Tibial artery (tissue), 4 donors: ENCODE measurements around the gene ID2.

Experiments used
- DNase-seq, 2 donors: peaks; one replicate each; pipeline ENCODE4 v3.0.0-alpha.2; 2019
- H3K27ac ChIP-seq, 2 donors: fragments of 200-600 bp; sonication (generic) in 1 of 2; 1 replicate in 1 of 2; 2 replicates in 1 of 2; pipeline ENCODE4 v1.5.1; 2018 to 2019; ENCODE audit warnings: mild to moderate bottlenecking in 1 of 2
- H3K27me3 ChIP-seq, 2 donors: fragments of 200-600 bp; sonication (generic) in 1 of 2; one replicate each; pipeline versions ENCODE4 v1.5.1 to v1.6.0; 2016 to 2019
- H3K36me3 ChIP-seq, 3 donors: fragments of 200-600 bp; sonication (generic) in 2 of 3; one replicate each; pipeline ENCODE4 v1.5.1; 2016 to 2019; ENCODE audit warnings: mild to moderate bottlenecking in 2 of 3
- H3K4me1 ChIP-seq, 4 donors: fragments of 200-600 bp; sonication (generic) in 2 of 4; 1 replicate in 3 of 4; 2 replicates in 1 of 4; pipeline ENCODE4 v1.5.1; 2016 to 2019
- H3K4me3 ChIP-seq, 2 donors: fragments of 200-600 bp; sonication (generic) in 1 of 2; 1 replicate in 1 of 2; 2 replicates in 1 of 2; pipeline ENCODE4 v1.5.1; 2018 to 2019; ENCODE audit warnings: mild to moderate bottlenecking in 2 of 2
- H3K9me3 ChIP-seq, 3 donors: fragments of 200-600 bp; sonication (generic) in 1 of 3; one replicate each; pipeline ENCODE4 v1.5.1; 2016 to 2019
- intact Hi-C: fragments of 100-400 bp; cut with DNase I; formaldehyde crosslinking; loops from one replicate; pipeline ENCODE4 v1.15.0; 2023; ENCODE audit warnings: low total_unique reads
- TF ChIP-seq, protein P1 (sequence below), 2 experiments: fragments of 200-600 bp in 1 of 2; fragments of 450-650 bp in 1 of 2; IDR thresholded peaks; one replicate each; pipeline ENCODE4 v1.5.1; 2017 to 2019; ENCODE audit warnings: antibody characterized with exemption in 2 of 2, mild to moderate bottlenecking in 1 of 2, moderate library complexity in 1 of 2

ID2 gene

DNA sequence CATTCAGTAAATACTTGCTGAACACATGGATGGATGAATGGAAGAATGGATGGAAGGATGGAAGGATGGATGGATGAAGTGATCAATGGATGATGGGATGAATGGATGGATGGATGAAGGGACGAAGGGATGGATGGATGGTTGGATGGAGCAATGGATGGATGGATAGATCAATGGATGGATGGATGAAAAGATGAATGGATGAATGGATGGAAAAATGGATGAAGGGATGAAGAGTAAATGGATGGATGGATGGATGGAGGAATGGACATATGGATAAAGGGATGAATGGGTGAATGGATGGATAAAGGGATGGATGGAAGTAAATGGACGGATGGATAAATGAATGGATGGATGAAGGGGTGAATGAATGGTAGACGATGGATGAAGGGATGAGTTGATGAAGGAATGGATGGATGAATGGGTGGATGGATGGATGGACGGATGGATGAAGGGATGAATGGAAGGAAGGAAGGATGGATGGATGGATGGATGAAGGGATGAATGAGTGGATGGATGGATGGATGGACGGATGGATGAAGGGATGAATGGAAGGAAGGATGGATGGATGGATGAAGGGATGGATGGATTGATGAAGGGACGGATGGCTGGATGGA lies 13.9 kb upstream of the ID2 start:
- no peak for DNase-seq
- peaks cover 0 to 9% (median 0%) of the 10 kb centered on the region in 4 donors for H3K4me1 ChIP-seq
- no peaks in the 10 kb centered on the region for H3K9me3 ChIP-seq
- TF ChIP-seq, protein P1, sequence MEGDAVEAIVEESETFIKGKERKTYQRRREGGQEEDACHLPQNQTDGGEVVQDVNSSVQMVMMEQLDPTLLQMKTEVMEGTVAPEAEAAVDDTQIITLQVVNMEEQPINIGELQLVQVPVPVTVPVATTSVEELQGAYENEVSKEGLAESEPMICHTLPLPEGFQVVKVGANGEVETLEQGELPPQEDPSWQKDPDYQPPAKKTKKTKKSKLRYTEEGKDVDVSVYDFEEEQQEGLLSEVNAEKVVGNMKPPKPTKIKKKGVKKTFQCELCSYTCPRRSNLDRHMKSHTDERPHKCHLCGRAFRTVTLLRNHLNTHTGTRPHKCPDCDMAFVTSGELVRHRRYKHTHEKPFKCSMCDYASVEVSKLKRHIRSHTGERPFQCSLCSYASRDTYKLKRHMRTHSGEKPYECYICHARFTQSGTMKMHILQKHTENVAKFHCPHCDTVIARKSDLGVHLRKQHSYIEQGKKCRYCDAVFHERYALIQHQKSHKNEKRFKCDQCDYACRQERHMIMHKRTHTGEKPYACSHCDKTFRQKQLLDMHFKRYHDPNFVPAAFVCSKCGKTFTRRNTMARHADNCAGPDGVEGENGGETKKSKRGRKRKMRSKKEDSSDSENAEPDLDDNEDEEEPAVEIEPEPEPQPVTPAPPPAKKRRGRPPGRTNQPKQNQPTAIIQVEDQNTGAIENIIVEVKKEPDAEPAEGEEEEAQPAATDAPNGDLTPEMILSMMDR (IDR thresholded peaks at IDR 0.05): no peak
- intact Hi-C loops: no loop called here
- H3K36me3 ChIP-seq: no peaks in the 10 kb centered on the region
- no peaks in the 10 kb centered on the region for H3K27me3 ChIP-seq
- no peak overlapping the region for H3K4me3 ChIP-seq
- no peak overlapping the region for H3K27ac ChIP-seq

DNA sequence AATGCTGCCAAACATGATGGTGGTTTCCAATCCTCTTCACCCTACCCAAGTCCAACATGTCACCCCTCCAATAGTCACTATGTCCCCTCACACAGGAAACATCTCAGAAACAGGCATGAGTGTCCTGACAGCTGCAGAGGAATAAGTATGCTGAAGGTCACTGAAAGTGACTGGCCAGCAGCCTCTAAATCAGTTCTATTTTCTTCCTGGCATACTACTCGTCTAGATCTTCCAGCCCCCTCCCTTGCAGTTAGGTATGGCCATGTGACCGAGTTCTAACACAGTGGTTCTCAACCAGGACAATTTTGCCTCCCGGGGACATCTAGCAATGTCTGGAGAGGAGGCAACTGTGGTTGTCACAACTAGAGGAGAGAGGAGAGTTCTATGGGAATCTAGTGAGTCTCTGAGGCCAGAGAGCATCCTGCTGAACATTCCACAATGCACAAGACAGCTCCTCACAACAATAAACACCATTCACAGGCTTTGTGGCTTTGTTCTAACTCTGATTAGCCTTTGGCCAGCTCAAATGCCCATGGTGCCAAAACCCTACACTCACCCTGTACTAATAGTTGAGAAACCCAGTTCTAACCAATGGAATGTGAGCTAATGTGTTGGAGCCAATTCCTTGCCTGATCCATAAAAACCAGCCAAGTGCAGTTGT lies 12.6 kb upstream of the ID2 start:
- intact Hi-C loops: no loop called here
- no peaks in the 10 kb centered on the region for H3K36me3 ChIP-seq
- peak in 1 of 2 donors; percentile 74 for DNase-seq
- H3K27ac ChIP-seq: no peak overlapping the region
- H3K4me1 ChIP-seq: peaks cover 0 to 9% (median 0%) of the 10 kb centered on the region in 4 donors
- H3K27me3 ChIP-seq: no peaks in the 10 kb centered on the region
- no peak overlapping the region for H3K4me3 ChIP-seq
- H3K9me3 ChIP-seq: peaks cover 0 to 4% (median 0%) of the 10 kb centered on the region in 3 donors
- TF ChIP-seq, protein P1 (IDR thresholded peaks at IDR 0.05): no peak

DNA sequence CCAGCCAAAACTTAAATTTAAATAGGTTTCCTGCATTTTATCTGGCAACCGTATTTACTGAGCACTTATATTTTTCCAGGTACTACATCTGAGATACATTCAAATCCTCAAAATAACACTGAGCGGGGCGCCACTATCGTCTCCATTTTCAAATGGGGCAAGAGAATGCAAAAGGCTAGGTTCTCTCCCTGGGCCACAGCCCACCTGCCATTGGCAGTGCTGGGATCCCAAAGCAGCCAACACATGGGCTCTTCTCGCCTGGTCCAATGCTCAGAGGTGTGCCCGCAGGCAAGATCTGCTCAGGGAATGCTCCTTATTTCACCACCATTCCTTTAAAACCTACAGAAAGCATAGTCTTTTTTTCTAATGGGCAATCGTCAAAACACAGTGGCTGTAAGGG lies 11.3 kb upstream of the ID2 start:
- intact Hi-C loops: loop anchor here (10.0 kb wide), 1 partner anchor 1144 kb away; no protein-coding TSS in a partner anchor
- H3K4me1 ChIP-seq: peaks cover 0 to 11% (median 0%) of the 10 kb centered on the region in 4 donors
- no peak for DNase-seq
- H3K27ac ChIP-seq: no peak overlapping the region
- TF ChIP-seq, protein P1 (IDR thresholded peaks at IDR 0.05): no peak
- H3K36me3 ChIP-seq: no peaks in the 10 kb centered on the region
- H3K4me3 ChIP-seq: no peak overlapping the region
- no peaks in the 10 kb centered on the region for H3K27me3 ChIP-seq
- peaks cover 0 to 8% (median 0%) of the 10 kb centered on the region in 3 donors for H3K9me3 ChIP-seq

DNA sequence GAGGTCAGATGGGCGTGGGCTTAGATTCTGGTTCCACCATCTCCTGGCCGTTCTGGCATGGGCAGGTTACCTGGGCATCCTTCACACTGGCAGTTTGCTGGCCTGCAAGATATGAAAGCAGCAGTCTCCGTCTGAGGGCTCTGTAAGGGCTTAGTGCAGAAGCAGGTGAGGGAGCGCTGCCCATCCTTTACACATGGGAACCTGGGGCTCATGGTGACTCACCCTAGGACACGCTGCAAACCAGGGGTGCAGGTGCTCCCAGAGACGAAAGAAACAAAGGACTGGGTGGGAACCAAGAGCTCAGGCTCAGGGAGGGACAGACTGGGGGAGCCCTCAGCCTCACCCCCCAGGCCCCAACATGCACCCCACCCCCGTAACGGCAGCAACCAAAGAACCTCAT lies 10.7 kb upstream of the ID2 start:
- no peaks in the 10 kb centered on the region for H3K36me3 ChIP-seq
- TF ChIP-seq, protein P1 (IDR thresholded peaks at IDR 0.05): no peak
- H3K9me3 ChIP-seq: peaks cover 0 to 8% (median 0%) of the 10 kb centered on the region in 3 donors
- H3K27me3 ChIP-seq: no peaks in the 10 kb centered on the region
- DNase-seq: no peak
- peaks cover 0 to 17% (median 3%) of the 10 kb centered on the region in 4 donors for H3K4me1 ChIP-seq
- intact Hi-C loops: loop anchor here (10.0 kb wide), 1 partner anchor 1144 kb away; no protein-coding TSS in a partner anchor
- H3K4me3 ChIP-seq: no peak overlapping the region
- H3K27ac ChIP-seq: no peak overlapping the region

DNA sequence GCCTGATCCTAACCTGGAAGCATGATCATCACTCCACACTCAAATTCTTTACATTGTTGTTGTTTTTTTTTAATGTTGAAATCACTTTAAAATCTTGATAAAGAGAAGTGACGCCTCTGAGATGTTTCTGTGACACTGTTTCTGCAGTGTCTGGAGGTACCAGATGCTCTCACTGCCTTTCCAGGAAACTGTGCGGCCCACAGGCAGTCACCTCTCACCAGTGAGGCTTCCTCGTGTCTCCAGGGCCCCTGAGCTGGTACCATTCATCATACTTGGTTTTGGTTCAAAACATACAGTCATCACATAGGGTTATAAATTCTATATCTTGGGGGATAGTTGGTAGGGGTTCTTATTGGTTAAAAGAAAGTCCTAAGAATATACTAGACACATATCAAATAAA lies 10.1 kb upstream of the ID2 start:
- no peak for DNase-seq
- intact Hi-C loops: loop anchor here (10.0 kb wide), 1 partner anchor 1143 kb away; no protein-coding TSS in a partner anchor
- Histone ChIP-seq H3K4me1 (peaks cover 0 to 19% (median 6%) of the 10 kb centered on the region in 4 donors), H3K36me3 (no peaks in the 10 kb centered on the region), H3K9me3 (peaks cover 0 to 8% (median 0%) of the 10 kb centered on the region in 3 donors), H3K27ac (no peak overlapping the region), H3K4me3 (no peak overlapping the region), H3K27me3 (no peaks in the 10 kb centered on the region)
- TF ChIP-seq, protein P1 (IDR thresholded peaks at IDR 0.05): no peak
